Measurements from ENCODE around the gene KLF2. TPM values are rescaled to one million over a fixed set of nuclear protein-coding genes. Genes with fewer than 3 reads are reported as not detected.

Gene KLF2
- total RNA-seq, 6 experiments from 2014 or later, result 26.4 to 36.8 (median 32.4) TPM

GRCh38 chr19:16347706-16348105 is 23.1 kb downstream of the KLF2 start:
- TF ChIP-seq, protein P1, sequence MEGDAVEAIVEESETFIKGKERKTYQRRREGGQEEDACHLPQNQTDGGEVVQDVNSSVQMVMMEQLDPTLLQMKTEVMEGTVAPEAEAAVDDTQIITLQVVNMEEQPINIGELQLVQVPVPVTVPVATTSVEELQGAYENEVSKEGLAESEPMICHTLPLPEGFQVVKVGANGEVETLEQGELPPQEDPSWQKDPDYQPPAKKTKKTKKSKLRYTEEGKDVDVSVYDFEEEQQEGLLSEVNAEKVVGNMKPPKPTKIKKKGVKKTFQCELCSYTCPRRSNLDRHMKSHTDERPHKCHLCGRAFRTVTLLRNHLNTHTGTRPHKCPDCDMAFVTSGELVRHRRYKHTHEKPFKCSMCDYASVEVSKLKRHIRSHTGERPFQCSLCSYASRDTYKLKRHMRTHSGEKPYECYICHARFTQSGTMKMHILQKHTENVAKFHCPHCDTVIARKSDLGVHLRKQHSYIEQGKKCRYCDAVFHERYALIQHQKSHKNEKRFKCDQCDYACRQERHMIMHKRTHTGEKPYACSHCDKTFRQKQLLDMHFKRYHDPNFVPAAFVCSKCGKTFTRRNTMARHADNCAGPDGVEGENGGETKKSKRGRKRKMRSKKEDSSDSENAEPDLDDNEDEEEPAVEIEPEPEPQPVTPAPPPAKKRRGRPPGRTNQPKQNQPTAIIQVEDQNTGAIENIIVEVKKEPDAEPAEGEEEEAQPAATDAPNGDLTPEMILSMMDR (IDR thresholded peaks at IDR 0.05), result no peak
- Mint-ChIP-seq H3K4me3 (no peak overlapping the region), H3K36me3 (ENCODE audit: low read depth) (no peaks in the 10 kb centered on the region; the same call in 1 of the 2 replicates), H3K27ac (no peak overlapping the region), H3K9me3 (no peaks in the 10 kb centered on the region), H3K4me1 (ENCODE audit: low read depth) (peaks cover 19% of the 10 kb centered on the region), H3K27me3 (ENCODE audit: insufficient read depth) (peaks cover 3% of the 10 kb centered on the region)
- DNase-seq, result no peak

- H3K4me3 Mint-ChIP-seq, result no peak overlapping the region
- H3K36me3 Mint-ChIP-seq (ENCODE audit: low read depth), result peaks cover 3% of the 10 kb centered on the region; the same call in 1 of the 2 replicates
- TF ChIP-seq, protein P1 (IDR thresholded peaks at IDR 0.05), result no peak
- H3K9me3 Mint-ChIP-seq, result no peaks in the 10 kb centered on the region
- DNase-seq, result no peak
- H3K4me1 Mint-ChIP-seq (ENCODE audit: low read depth), result peaks cover 19% of the 10 kb centered on the region
- no peak overlapping the region for H3K27ac Mint-ChIP-seq
- peaks cover 3% of the 10 kb centered on the region for H3K27me3 Mint-ChIP-seq (ENCODE audit: insufficient read depth)
Measured at GRCh38 chr19:16349551-16350152, 25.0 kb downstream of the KLF2 start.

GRCh38 chr19:16351133-16351809 is 26.6 kb downstream of the KLF2 start:
- Mint-ChIP-seq H3K4me1 (ENCODE audit: low read depth) (peaks cover 19% of the 10 kb centered on the region), H3K27ac (peak overlapping the region; percentile 59)
- no peak for DNase-seq

GRCh38 chr19:16355293-16356043 is 30.8 kb downstream of the KLF2 start:
- no peak overlapping the region for H3K4me3 Mint-ChIP-seq
- no peaks in the 10 kb centered on the region for H3K9me3 Mint-ChIP-seq
- peaks cover 4% of the 10 kb centered on the region; the same call in 1 of the 2 replicates for H3K36me3 Mint-ChIP-seq (ENCODE audit: low read depth)
- peaks cover 3% of the 10 kb centered on the region; the same call in 1 of the 2 replicates for H3K27me3 Mint-ChIP-seq (ENCODE audit: insufficient read depth)
- TF ChIP-seq, protein P1 (IDR thresholded peaks at IDR 0.05), result no peak
- no peak for DNase-seq
- H3K4me1 Mint-ChIP-seq (ENCODE audit: low read depth), result peaks cover 9% of the 10 kb centered on the region
- H3K27ac Mint-ChIP-seq, result no peak overlapping the region

More at GRCh38 chr19:16351133-16351809, 26.6 kb downstream of the KLF2 start:
- H3K36me3 Mint-ChIP-seq (ENCODE audit: low read depth), result peaks cover 4% of the 10 kb centered on the region; the same call in 1 of the 2 replicates
- no peak overlapping the region for H3K4me3 Mint-ChIP-seq
- no peaks in the 10 kb centered on the region for H3K9me3 Mint-ChIP-seq
- TF ChIP-seq, protein P1 (IDR thresholded peaks at IDR 0.05), result no peak
- H3K27me3 Mint-ChIP-seq (ENCODE audit: insufficient read depth), result peaks cover 3% of the 10 kb centered on the region

DNA sequence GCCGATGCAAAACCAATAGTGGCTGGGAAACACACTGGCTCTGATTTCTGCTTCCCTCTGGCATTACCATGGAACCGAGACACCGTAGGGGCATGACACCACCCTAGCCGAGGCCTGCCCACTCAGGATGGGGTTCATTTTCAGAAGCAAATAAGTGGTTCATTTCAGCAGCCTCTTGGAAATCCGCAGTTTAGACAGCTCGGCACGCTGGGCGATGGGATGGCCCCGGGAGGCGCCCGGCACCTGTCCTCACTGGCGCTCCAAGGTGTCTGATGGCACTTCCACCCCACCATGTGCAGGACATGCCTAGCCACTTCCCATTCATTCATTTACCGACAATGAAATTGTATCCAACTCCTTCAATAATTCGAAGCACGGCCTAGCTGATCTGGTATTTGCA is 33.8 kb downstream of the KLF2 start:
- Mint-ChIP-seq H3K4me1 (ENCODE audit: low read depth) (no peaks in the 10 kb centered on the region), H3K4me3 (no peak overlapping the region), H3K36me3 (ENCODE audit: low read depth) (peaks cover 4% of the 10 kb centered on the region; the same call in 1 of the 2 replicates), H3K27me3 (ENCODE audit: insufficient read depth) (no peaks in the 10 kb centered on the region; the same call in 1 of the 2 replicates), H3K9me3 (no peaks in the 10 kb centered on the region), H3K27ac (no peak overlapping the region)
- TF ChIP-seq, protein P1 (IDR thresholded peaks at IDR 0.05), result no peak
- no peak for DNase-seq
